Muscle of leg (tissue), 11 donors: Measurements from ENCODE around the gene FGF14. TPM values are rescaled to one million over a fixed set of nuclear protein-coding genes. Genes with fewer than 3 reads are reported as not detected.
A peak's percentile ranks its signal among the peaks of the same experiment; 100 is the strongest.

Source experiments
- DNase-seq: peaks from one replicate; pipeline ENCODE4 v3.0.0; 2013
- H3K27ac ChIP-seq: one replicate; pipeline ENCODE4 v1.5.1; 2013; ENCODE audit warnings: mild to moderate bottlenecking, low read length, control low read depth
- H3K27me3 ChIP-seq: one replicate; pipeline ENCODE4 v1.6.1; 2013; ENCODE audit warnings: low read length; ENCODE audit not compliant: control insufficient read depth, insufficient read depth
- H3K36me3 ChIP-seq: one replicate; pipeline ENCODE4 v1.6.1; 2013; ENCODE audit warnings: low read length; ENCODE audit not compliant: control insufficient read depth, insufficient read depth
- H3K4me1 ChIP-seq: one replicate; pipeline ENCODE4 v1.6.1; 2013; ENCODE audit warnings: low read length; ENCODE audit not compliant: control insufficient read depth, insufficient read depth
- H3K4me3 ChIP-seq: one replicate; pipeline ENCODE4 v1.5.1; 2013; ENCODE audit warnings: low read length, control low read depth
- H3K9me3 ChIP-seq: replicated peaks from 2 replicates; pipeline ENCODE4 v1.6.1; 2013; ENCODE audit warnings: low read depth, low read length; ENCODE audit not compliant: control insufficient read depth
- WGBS: methylation state at CpG from one replicate; pipeline ENCODE4 v1.1.5; 2013; ENCODE audit warnings: missing lambda C conversion rate; ENCODE audit not compliant: insufficient coverage; 5-methylcytosine and 5-hydroxymethylcytosine counted together
- polyA plus RNA-seq, 8 donors: library from polyadenylated mRNA; unstranded; fragments of 120-200 nt; gene quantifications; one replicate each; pipeline versions ENCODE4 v1.2.1 to v1.2.3, GENCODE V29; 2013; ENCODE audit warnings: inconsistent platforms in 1 of 8, low replicate concordance in 1 of 8; ENCODE audit not compliant: insufficient read length in 8 of 8, insufficient read depth in 1 of 8
- total RNA-seq: library from RNA; stranded (reverse); fragments of 120-200 nt; gene quantifications from one replicate; pipeline ENCODE4 v1.2.4, GENCODE V29; 2013

Gene FGF14
- total and polyA plus RNA-seq, 9 donors = 0.09 to 2.1 (median 0.83) TPM

- no peak overlapping the region for H3K27ac ChIP-seq
- no peaks in the 10 kb centered on the region for H3K9me3 ChIP-seq
- H3K4me1 ChIP-seq = no peaks in the 10 kb centered on the region
- DNase-seq = no peak
- no peaks in the 10 kb centered on the region for H3K36me3 ChIP-seq
- no peaks in the 10 kb centered on the region for H3K27me3 ChIP-seq
- no peak overlapping the region for H3K4me3 ChIP-seq
- WGBS = 83% methylated on average over 5 of the region's 8 CpGs
Measured at GRCh38 chr13:102236830-102237229, 165.0 kb downstream of the FGF14 start.

- Histone ChIP-seq H3K27me3 (no peaks in the 10 kb centered on the region), H3K4me1 (no peaks in the 10 kb centered on the region), H3K4me3 (no peak overlapping the region), H3K9me3 (no peaks in the 10 kb centered on the region), H3K27ac (no peak overlapping the region), H3K36me3 (no peaks in the 10 kb centered on the region)
- WGBS = 67% methylated on average over 6 of the region's 7 CpGs
- DNase-seq = no peak
Measured at GRCh38 chr13:102236341-102236740, 165.5 kb downstream of the FGF14 start.

- Histone ChIP-seq H3K27me3 (no peaks in the 10 kb centered on the region), H3K4me1 (no peaks in the 10 kb centered on the region), H3K36me3 (no peaks in the 10 kb centered on the region), H3K27ac (no peak overlapping the region), H3K4me3 (no peak overlapping the region), H3K9me3 (no peaks in the 10 kb centered on the region)
- DNase-seq = no peak
- WGBS = no CpG with 5 or more reads among the region's 1 CpG
Measured at GRCh38 chr13:102235689-102236088, 166.2 kb downstream of the FGF14 start.

- DNase-seq = no peak
- Histone ChIP-seq H3K27ac (no peak overlapping the region), H3K27me3 (no peaks in the 10 kb centered on the region), H3K4me1 (no peaks in the 10 kb centered on the region), H3K9me3 (no peaks in the 10 kb centered on the region), H3K4me3 (no peak overlapping the region), H3K36me3 (no peaks in the 10 kb centered on the region)
- no CpG with 5 or more reads among the region's 2 CpGs for WGBS
Measured at GRCh38 chr13:102234618-102235017, 167.2 kb downstream of the FGF14 start.

- no CpG with 5 or more reads among the region's 3 CpGs for WGBS
- DNase-seq = no peak
- Histone ChIP-seq H3K27ac (no peak overlapping the region), H3K4me1 (no peaks in the 10 kb centered on the region), H3K27me3 (no peaks in the 10 kb centered on the region), H3K4me3 (no peak overlapping the region), H3K36me3 (no peaks in the 10 kb centered on the region), H3K9me3 (no peaks in the 10 kb centered on the region)
Measured at GRCh38 chr13:102233566-102234208, 168.2 kb downstream of the FGF14 start.

GRCh38 chr13:102231479-102231878, 170.4 kb downstream of the FGF14 start:
- Histone ChIP-seq H3K36me3 (no peaks in the 10 kb centered on the region), H3K4me1 (no peaks in the 10 kb centered on the region), H3K27ac (no peak overlapping the region), H3K9me3 (no peaks in the 10 kb centered on the region), H3K27me3 (no peaks in the 10 kb centered on the region), H3K4me3 (no peak overlapping the region)
- 0% methylated on average over 1 of the region's 2 CpGs for WGBS
- DNase-seq = no peak

GRCh38 chr13:102227741-102228140, 174.1 kb downstream of the FGF14 start:
- 60% methylated on average over 1 of the region's 6 CpGs for WGBS
- no peak overlapping the region for H3K27ac ChIP-seq
- no peaks in the 10 kb centered on the region for H3K27me3 ChIP-seq
- no peaks in the 10 kb centered on the region for H3K36me3 ChIP-seq
- DNase-seq = no peak
- H3K4me1 ChIP-seq = no peaks in the 10 kb centered on the region
- H3K9me3 ChIP-seq = no peaks in the 10 kb centered on the region
- H3K4me3 ChIP-seq = no peak overlapping the region

GRCh38 chr13:102226591-102226990, 175.3 kb downstream of the FGF14 start:
- Histone ChIP-seq H3K27ac (no peak overlapping the region), H3K36me3 (no peaks in the 10 kb centered on the region), H3K27me3 (no peaks in the 10 kb centered on the region), H3K4me3 (no peak overlapping the region), H3K4me1 (no peaks in the 10 kb centered on the region), H3K9me3 (no peaks in the 10 kb centered on the region)
- WGBS = no CpG with 5 or more reads among the region's 1 CpG
- no peak for DNase-seq

GRCh38 chr13:102225892-102226291, 176.0 kb downstream of the FGF14 start:
- no peak for DNase-seq
- H3K4me1 ChIP-seq = no peaks in the 10 kb centered on the region

GRCh38 chr13:102220681-102221228, 181.1 kb downstream of the FGF14 start:
- H3K4me1 ChIP-seq = no peaks in the 10 kb centered on the region
- no peaks in the 10 kb centered on the region for H3K36me3 ChIP-seq
- no peaks in the 10 kb centered on the region for H3K9me3 ChIP-seq
- no peak overlapping the region for H3K27ac ChIP-seq
- peak; percentile 29 for DNase-seq
- H3K27me3 ChIP-seq = no peaks in the 10 kb centered on the region
- WGBS = 0% methylated on average over 2 of the region's 5 CpGs
- H3K4me3 ChIP-seq = no peak overlapping the region

More at GRCh38 chr13:102225892-102226291, 176.0 kb downstream of the FGF14 start:
- no peak overlapping the region for H3K4me3 ChIP-seq
- 95% methylated on average over 2 of the region's 6 CpGs for WGBS
- H3K9me3 ChIP-seq = no peaks in the 10 kb centered on the region
- H3K27me3 ChIP-seq = no peaks in the 10 kb centered on the region
- no peaks in the 10 kb centered on the region for H3K36me3 ChIP-seq
- no peak overlapping the region for H3K27ac ChIP-seq

- H3K27me3 ChIP-seq = no peaks in the 10 kb centered on the region
- no peaks in the 10 kb centered on the region for H3K9me3 ChIP-seq
- no peak for DNase-seq
- no peak overlapping the region for H3K4me3 ChIP-seq
- H3K36me3 ChIP-seq = no peaks in the 10 kb centered on the region
- H3K27ac ChIP-seq = no peak overlapping the region
- H3K4me1 ChIP-seq = no peaks in the 10 kb centered on the region
Measured at GRCh38 chr13:102214956-102215355, 186.9 kb downstream of the FGF14 start.
